Astrocyte (in vitro differentiated cells and primary cell): ENCODE data around the gene PSME3. TPM values are rescaled to one million over a fixed set of nuclear protein-coding genes. Genes with fewer than 3 reads are reported as not detected.

Experiments
- DNase-seq: peaks from one replicate; pipeline ENCODE4 v3.0.0-alpha.2; 2010; ENCODE audit warnings: low read depth
- FAIRE-seq: peaks from 2 replicates; lab custom pipeline; 2011; peaks lifted over from hg19 to GRCh38; lab: Jason Lieb, UNC
- H2AFZ ChIP-seq: 2 replicates; pipeline ENCODE4 v1.6.0; 2012; ENCODE audit warnings: low read depth, low read length, inconsistent platforms
- H3K27ac ChIP-seq: 2 replicates; pipeline ENCODE4 v1.5.1; 2011; ENCODE audit warnings: low read depth, low read length, inconsistent platforms
- H3K27me3 ChIP-seq: 2 replicates; pipeline ENCODE4 v1.6.0; 2011; ENCODE audit warnings: low read length, inconsistent platforms; ENCODE audit not compliant: insufficient read depth
- H3K36me3 ChIP-seq: 2 replicates; pipeline ENCODE4 v1.5.1; 2011; ENCODE audit warnings: low read length, inconsistent platforms; ENCODE audit not compliant: insufficient read depth
- H3K4me1 ChIP-seq: 2 replicates; pipeline ENCODE4 v1.5.1; 2011; ENCODE audit warnings: low read length, inconsistent platforms; ENCODE audit not compliant: insufficient read depth
- H3K4me2 ChIP-seq: 2 replicates; pipeline ENCODE4 v1.6.0; 2012; ENCODE audit warnings: low read length, inconsistent platforms
- H3K4me3 ChIP-seq: 2 replicates; pipeline ENCODE4 v1.5.1; 2011; ENCODE audit warnings: low read depth, mild to moderate bottlenecking, low read length, inconsistent platforms; ENCODE audit not compliant: insufficient read depth
- H3K79me2 ChIP-seq: 2 replicates; pipeline ENCODE4 v1.6.0; 2012; ENCODE audit warnings: mild to moderate bottlenecking, low read length, inconsistent platforms; ENCODE audit not compliant: insufficient read depth
- H3K9ac ChIP-seq: 2 replicates; pipeline ENCODE4 v1.6.0; 2012; ENCODE audit warnings: mild to moderate bottlenecking, low read length, inconsistent platforms
- H3K9me3 ChIP-seq: 2 replicates; pipeline ENCODE4 v1.5.1; 2012; ENCODE audit warnings: low read depth, mild to moderate bottlenecking, low read length, inconsistent platforms; ENCODE audit not compliant: insufficient read depth
- H4K20me1 ChIP-seq: 2 replicates; pipeline ENCODE4 v1.6.0; 2012; ENCODE audit warnings: low read length, inconsistent platforms; ENCODE audit not compliant: insufficient read depth
- H3K27ac Mint-ChIP-seq: one replicate; pipeline ENCODE4 v1.8.0; 2021; ENCODE audit warnings: mild to moderate bottlenecking, mixed read lengths; ENCODE audit not compliant: unreplicated experiment
- H3K27me3 Mint-ChIP-seq: one replicate; pipeline ENCODE4 v1.8.0; 2021; ENCODE audit warnings: low read depth, mixed read lengths; ENCODE audit not compliant: unreplicated experiment
- H3K36me3 Mint-ChIP-seq: one replicate; pipeline ENCODE4 v1.8.0; 2021; ENCODE audit warnings: low read depth, mixed read lengths; ENCODE audit not compliant: unreplicated experiment
- H3K4me1 Mint-ChIP-seq: one replicate; pipeline ENCODE4 v1.8.0; 2021; ENCODE audit warnings: low read depth, mixed read lengths; ENCODE audit not compliant: unreplicated experiment
- H3K4me3 Mint-ChIP-seq: one replicate; pipeline ENCODE4 v1.8.0; 2021; ENCODE audit warnings: mild to moderate bottlenecking, moderate library complexity, mixed read lengths; ENCODE audit not compliant: unreplicated experiment
- H3K9me3 Mint-ChIP-seq: one replicate; pipeline ENCODE4 v1.8.0; 2021; ENCODE audit warnings: mild to moderate bottlenecking, mixed read lengths; ENCODE audit not compliant: unreplicated experiment
- EZH2 ChIP-seq: IDR thresholded peaks from 2 replicates; pipeline ENCODE4 v1.6.1; 2012; ENCODE audit warnings: mild to moderate bottlenecking, low read length, inconsistent platforms; ENCODE audit not compliant: insufficient read depth
- total RNA-seq: library from RNA; stranded (reverse); gene quantifications from 2 replicates; pipeline ENCODE4 v1.2.1, GENCODE V29; 2021
- TF ChIP-seq, protein P1 (sequence below): IDR thresholded peaks from 2 replicates; pipeline ENCODE4 v1.5.1; 2011; ENCODE audit warnings: low read depth, mild to moderate bottlenecking, inconsistent platforms, low read length, moderate library complexity; ENCODE audit not compliant: insufficient read depth

PSME3 gene
- total RNA-seq, 1 donor from 2014 or later = 152 TPM

DNA sequence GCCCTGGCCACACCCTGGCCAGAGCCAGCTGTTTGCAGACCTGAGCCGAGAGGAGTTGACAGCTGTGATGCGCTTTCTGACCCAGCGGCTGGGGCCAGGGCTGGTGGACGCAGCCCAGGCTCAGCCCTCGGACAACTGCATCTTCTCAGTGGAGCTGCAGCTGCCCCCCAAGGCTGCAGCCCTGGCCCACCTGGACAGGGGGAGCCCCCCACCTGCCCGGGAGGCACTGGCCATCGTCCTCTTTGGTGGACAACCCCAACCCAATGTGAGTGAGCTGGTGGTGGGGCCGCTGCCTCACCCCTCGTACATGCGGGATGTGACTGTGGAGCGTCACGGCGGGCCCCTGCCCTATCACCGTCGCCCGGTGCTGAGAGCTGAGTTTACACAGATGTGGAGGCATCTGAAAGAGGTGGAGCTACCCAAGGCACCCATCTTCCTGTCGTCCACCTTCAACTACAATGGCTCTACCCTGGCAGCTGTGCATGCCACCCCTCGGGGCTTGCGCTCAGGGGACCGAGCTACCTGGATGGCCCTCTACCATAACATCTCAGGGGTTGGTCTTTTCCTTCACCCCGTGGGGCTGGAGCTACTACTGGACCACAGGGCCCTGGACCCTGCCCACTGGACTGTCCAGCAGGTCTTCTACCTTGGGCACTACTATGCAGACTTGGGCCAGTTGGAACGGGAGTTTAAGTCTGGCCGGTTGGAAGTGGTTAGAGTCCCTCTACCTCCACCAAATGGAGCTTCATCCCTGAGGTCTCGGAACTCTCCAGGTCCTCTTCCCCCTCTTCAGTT is 11.8 kb downstream of the PSME3 start:
- peaks cover 4% of the 10 kb centered on the region for H3K4me1 ChIP-seq
- peaks cover 5% of the 10 kb centered on the region for H3K4me1 Mint-ChIP-seq
- peaks cover 55% of the 10 kb centered on the region for H4K20me1 ChIP-seq
- no peak overlapping the region for H3K4me3 Mint-ChIP-seq
- TF ChIP-seq, protein P1, sequence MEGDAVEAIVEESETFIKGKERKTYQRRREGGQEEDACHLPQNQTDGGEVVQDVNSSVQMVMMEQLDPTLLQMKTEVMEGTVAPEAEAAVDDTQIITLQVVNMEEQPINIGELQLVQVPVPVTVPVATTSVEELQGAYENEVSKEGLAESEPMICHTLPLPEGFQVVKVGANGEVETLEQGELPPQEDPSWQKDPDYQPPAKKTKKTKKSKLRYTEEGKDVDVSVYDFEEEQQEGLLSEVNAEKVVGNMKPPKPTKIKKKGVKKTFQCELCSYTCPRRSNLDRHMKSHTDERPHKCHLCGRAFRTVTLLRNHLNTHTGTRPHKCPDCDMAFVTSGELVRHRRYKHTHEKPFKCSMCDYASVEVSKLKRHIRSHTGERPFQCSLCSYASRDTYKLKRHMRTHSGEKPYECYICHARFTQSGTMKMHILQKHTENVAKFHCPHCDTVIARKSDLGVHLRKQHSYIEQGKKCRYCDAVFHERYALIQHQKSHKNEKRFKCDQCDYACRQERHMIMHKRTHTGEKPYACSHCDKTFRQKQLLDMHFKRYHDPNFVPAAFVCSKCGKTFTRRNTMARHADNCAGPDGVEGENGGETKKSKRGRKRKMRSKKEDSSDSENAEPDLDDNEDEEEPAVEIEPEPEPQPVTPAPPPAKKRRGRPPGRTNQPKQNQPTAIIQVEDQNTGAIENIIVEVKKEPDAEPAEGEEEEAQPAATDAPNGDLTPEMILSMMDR = no peak
- no peak for TF ChIP-seq EZH2
- peaks cover 6% of the 10 kb centered on the region for H3K36me3 Mint-ChIP-seq
- H3K4me2 ChIP-seq = no peak overlapping the region
- H3K79me2 ChIP-seq = no peaks in the 10 kb centered on the region
- H3K27me3 ChIP-seq = peaks cover 5% of the 10 kb centered on the region
- H2AFZ ChIP-seq = no peak overlapping the region
- no peak overlapping the region for H3K27ac ChIP-seq
- H3K9me3 Mint-ChIP-seq = no peaks in the 10 kb centered on the region
- FAIRE-seq = no peak
- H3K27me3 Mint-ChIP-seq = no peaks in the 10 kb centered on the region
- no peak overlapping the region for H3K4me3 ChIP-seq
- no peaks in the 10 kb centered on the region for H3K9me3 ChIP-seq
- no peak for DNase-seq
- no peak overlapping the region for H3K27ac Mint-ChIP-seq
- H3K36me3 ChIP-seq = peaks cover 39% of the 10 kb centered on the region
- H3K9ac ChIP-seq = no peak overlapping the region

DNA sequence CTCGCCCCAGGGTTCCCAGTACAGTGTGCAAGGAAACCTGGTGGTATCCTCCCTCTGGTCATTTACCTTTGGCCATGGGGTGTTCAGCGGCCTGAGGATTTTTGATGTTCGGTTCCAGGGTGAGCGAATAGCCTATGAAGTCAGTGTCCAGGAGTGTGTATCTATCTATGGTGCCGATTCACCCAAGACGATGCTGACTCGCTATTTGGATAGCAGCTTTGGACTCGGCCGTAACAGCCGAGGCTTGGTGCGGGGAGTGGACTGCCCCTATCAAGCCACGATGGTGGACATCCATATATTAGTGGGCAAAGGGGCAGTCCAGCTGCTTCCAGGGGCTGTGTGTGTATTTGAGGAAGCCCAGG is 12.3 kb downstream of the PSME3 start:
- no peaks in the 10 kb centered on the region for H3K27me3 Mint-ChIP-seq
- H3K4me3 ChIP-seq = no peak overlapping the region
- no peak overlapping the region for H3K4me3 Mint-ChIP-seq
- H3K4me1 ChIP-seq = peaks cover 4% of the 10 kb centered on the region
- no peaks in the 10 kb centered on the region for H3K9me3 Mint-ChIP-seq
- no peaks in the 10 kb centered on the region for H3K79me2 ChIP-seq
- H3K4me2 ChIP-seq = no peak overlapping the region
- TF ChIP-seq EZH2 = no peak
- TF ChIP-seq, protein P1 = no peak
- H3K27ac Mint-ChIP-seq = no peak overlapping the region
- peaks cover 37% of the 10 kb centered on the region for H3K36me3 ChIP-seq
- peaks cover 6% of the 10 kb centered on the region for H3K36me3 Mint-ChIP-seq
- no peak overlapping the region for H2AFZ ChIP-seq
- FAIRE-seq (no peak), DNase-seq (no peak)
- peaks cover 5% of the 10 kb centered on the region for H3K4me1 Mint-ChIP-seq
- peaks cover 5% of the 10 kb centered on the region for H3K27me3 ChIP-seq
- no peak overlapping the region for H3K27ac ChIP-seq
- peaks cover 55% of the 10 kb centered on the region for H4K20me1 ChIP-seq
- no peak overlapping the region for H3K9ac ChIP-seq
- no peaks in the 10 kb centered on the region for H3K9me3 ChIP-seq

DNA sequence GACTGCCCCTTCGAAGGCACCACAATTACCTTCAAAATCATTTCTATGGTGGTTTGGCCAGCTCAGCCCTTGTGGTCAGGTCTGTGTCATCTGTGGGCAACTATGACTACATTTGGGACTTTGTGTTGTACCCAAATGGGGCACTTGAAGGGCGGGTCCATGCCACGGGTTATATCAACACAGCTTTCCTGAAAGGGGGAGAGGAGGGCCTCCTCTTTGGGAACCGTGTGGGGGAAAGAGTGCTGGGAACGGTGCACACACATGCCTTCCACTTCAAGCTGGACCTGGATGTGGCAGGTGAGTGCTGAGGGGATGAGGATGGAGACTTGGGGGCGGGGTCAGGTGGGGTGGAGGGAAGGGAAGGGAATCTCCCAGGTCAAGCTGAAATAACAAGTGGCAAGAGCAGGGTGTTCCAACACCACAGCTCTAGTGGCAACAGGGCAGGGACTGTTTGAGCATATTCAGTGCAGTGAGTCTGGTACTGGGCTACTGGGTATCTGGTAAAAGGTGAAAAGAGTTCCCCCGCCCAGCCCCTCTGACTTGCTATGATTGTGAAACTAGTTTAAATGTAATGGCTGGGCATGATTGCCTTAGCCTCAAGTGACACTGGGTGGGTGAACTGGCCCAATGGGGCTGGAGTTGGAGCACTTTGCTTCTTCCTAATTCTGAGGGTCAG is 12.9 kb downstream of the PSME3 start:
- H3K79me2 ChIP-seq = no peaks in the 10 kb centered on the region
- H3K27me3 ChIP-seq = peaks cover 5% of the 10 kb centered on the region
- H2AFZ ChIP-seq = no peak overlapping the region
- no peak overlapping the region for H3K4me3 Mint-ChIP-seq
- H3K27ac ChIP-seq = no peak overlapping the region
- H3K27me3 Mint-ChIP-seq = no peaks in the 10 kb centered on the region
- H3K9ac ChIP-seq = no peak overlapping the region
- H3K4me2 ChIP-seq = no peak overlapping the region
- no peak for TF ChIP-seq EZH2
- TF ChIP-seq, protein P1 = no peak
- peak overlapping the region; percentile 41 for H3K27ac Mint-ChIP-seq
- peaks cover 7% of the 10 kb centered on the region for H3K4me1 Mint-ChIP-seq
- no peaks in the 10 kb centered on the region for H3K9me3 Mint-ChIP-seq
- peaks cover 35% of the 10 kb centered on the region for H3K36me3 ChIP-seq
- H3K4me1 ChIP-seq = peaks cover 4% of the 10 kb centered on the region
- DNase-seq = no peak
- no peak for FAIRE-seq
- no peak overlapping the region for H3K4me3 ChIP-seq
- peaks cover 6% of the 10 kb centered on the region for H3K36me3 Mint-ChIP-seq
- H4K20me1 ChIP-seq = peaks cover 55% of the 10 kb centered on the region
- H3K9me3 ChIP-seq = no peaks in the 10 kb centered on the region
